K562 (cell line): Measurements from ENCODE around the gene FUCA1. TPM values are rescaled to one million over a fixed set of nuclear protein-coding genes. Genes with fewer than 3 reads are reported as not detected.
A peak's percentile ranks its signal among the peaks of the same experiment; 100 is the strongest.

Experiments
- BDP1 ChIP-seq: IDR thresholded peaks from 3 replicates; pipeline ENCODE4 v1.6.1; 2011; ENCODE audit not compliant: insufficient read length, insufficient read depth
- EHMT2 ChIP-seq: fragments of 450-650 bp; IDR thresholded peaks from 2 replicates; pipeline ENCODE4 v1.6.1; 2018; ENCODE audit warnings: antibody characterized with exemption
- FOSL1 ChIP-seq: fragments of 200-800 bp; sonication (Bioruptor generic); conservative IDR thresholded peaks from 2 replicates; pipeline ENCODE4 v1.6.1; 2016; ENCODE audit warnings: missing genetic modification characterization, missing compliant biosample characterization
- FOXK2 ChIP-seq, 2 experiments: fragments of 450-650 bp; IDR thresholded peaks in 1 of 2; conservative IDR thresholded peaks in 1 of 2; 2 replicates each; pipeline ENCODE4 v1.6.1; 2016; ENCODE audit warnings: low read depth in 2 of 2, mild to moderate bottlenecking in 1 of 2
- FOXO4 ChIP-seq: fragments of 450-650 bp; formaldehyde crosslinking; IDR thresholded peaks from 2 replicates; pipeline ENCODE4 v1.4.0; 2020; ENCODE audit warnings: mild to moderate bottlenecking, moderate library complexity
- HCFC1 ChIP-seq: IDR thresholded peaks from 2 replicates; pipeline ENCODE4 v1.6.1; 2012; ENCODE audit warnings: low read depth, low read length, improper control_type of control experiment
- HMBOX1 ChIP-seq: sonication (generic); IDR thresholded peaks from 2 replicates; pipeline ENCODE4 v1.6.1; 2016
- MAZ ChIP-seq, 2 experiments: fragments of 450-650 bp in 1 of 2; sonication (generic) in 1 of 2; formaldehyde crosslinking; IDR thresholded peaks in 1 of 2; conservative IDR thresholded peaks in 1 of 2; 2 replicates each; pipeline versions ENCODE4 v1.4.0 to v1.5.0; 2020; ENCODE audit warnings: mild to moderate bottlenecking in 1 of 2, missing genetic modification reagents in 1 of 2
- NFATC3 ChIP-seq: fragments of 450-650 bp; IDR thresholded peaks from 2 replicates; pipeline ENCODE4 v1.6.1; 2017; ENCODE audit warnings: mild to moderate bottlenecking
- NR2F6 ChIP-seq: fragments of 450-650 bp; formaldehyde crosslinking; IDR thresholded peaks from 2 replicates; pipeline ENCODE4 v1.4.0; 2020; ENCODE audit warnings: mild to moderate bottlenecking
- NUFIP1 ChIP-seq: fragments of 450-650 bp; IDR thresholded peaks from 2 replicates; pipeline ENCODE4 v1.6.1; 2018; ENCODE audit not compliant: partially characterized antibody
- PML ChIP-seq: IDR thresholded peaks from 2 replicates; pipeline ENCODE4 v1.6.1; 2012; ENCODE audit warnings: low read length, inconsistent platforms
- POLR2B ChIP-seq: fragments of 450-650 bp; IDR thresholded peaks from 2 replicates; pipeline ENCODE4 v1.6.1; 2018; ENCODE audit warnings: low read depth; ENCODE audit not compliant: partially characterized antibody
- THRA ChIP-seq: fragments of 450-650 bp; IDR thresholded peaks from 2 replicates; pipeline ENCODE4 v1.6.1; 2017; ENCODE audit warnings: mild to moderate bottlenecking, moderate library complexity
- ZNF263 ChIP-seq: sonication (generic); formaldehyde crosslinking; IDR thresholded peaks from 2 replicates; pipeline ENCODE4 v1.8.0; 2022; ENCODE audit warnings: mild to moderate bottlenecking, missing genetic modification reagents, borderline replicate concordance
- polyA plus RNA-seq, 8 experiments: library from polyadenylated mRNA; depleted of rRNA in 4 of 8; stranded (reverse) in 5 of 8; unstranded in 3 of 8; fragments of >200 nt; fragmentation: Nextera tagmentation in 2 of 8; fragmentation: Illumina TruSeq in 1 of 8; extraction: Ambion mirVana in 2 of 8; extraction: Trizol in 1 of 8; gene quantifications; 2 replicates each; pipeline versions ENCODE4 v1.2.1 to v1.2.3, GENCODE V29; 2011 to 2014; ENCODE audit warnings: inconsistent platforms in 1 of 8, missing spikeins in 1 of 8
- total RNA-seq, 7 experiments: library from RNA; depleted of rRNA in 6 of 7; stranded (reverse); fragments of >200 nt in 6 of 7; fragmentation: Illumina TruSeq in 2 of 7; extraction: Trizol in 2 of 7; gene quantifications; 2 replicates each; pipeline versions ENCODE4 v1.2.1 to v1.2.3, GENCODE V29; 2011 to 2021; ENCODE audit warnings: low replicate concordance in 1 of 7
- TF ChIP-seq, protein P1 (sequence below): sonication (generic); formaldehyde crosslinking; IDR thresholded peaks from 2 replicates; pipeline ENCODE4 v1.8.0; 2023; ENCODE audit warnings: mild to moderate bottlenecking, missing genetic modification reagents
- TF ChIP-seq, protein P2 (sequence below): fragments of 450-650 bp; formaldehyde crosslinking; conservative IDR thresholded peaks from 2 replicates; pipeline ENCODE4 v1.4.0; 2022; ENCODE audit warnings: mild to moderate bottlenecking, missing genetic modification characterization

FUCA1 gene
- total and polyA plus RNA-seq, 9 of the 15 experiments (the other 6 are each of a cell fraction or from before 2014, with no cell fraction given): 7.0 to 20.5 (median 13.5) TPM

DNA sequence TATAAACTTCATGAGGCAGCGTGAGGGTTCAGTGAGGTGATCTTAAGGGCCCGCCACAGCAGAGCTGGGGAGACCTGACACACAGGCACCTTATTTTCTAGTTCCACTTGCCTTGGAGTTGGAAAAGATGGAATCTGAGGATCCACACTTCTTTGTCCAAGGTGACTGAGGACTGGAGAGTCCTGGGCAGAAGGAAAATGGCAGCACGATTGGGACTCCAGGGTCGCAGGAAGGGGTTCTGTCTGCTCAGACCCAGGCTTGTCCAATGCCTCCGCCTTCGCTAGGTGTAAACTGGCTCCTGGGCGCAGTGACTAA is 68.9 kb downstream of the FUCA1 start (continued):
- TF ChIP-seq HMBOX1 (no peak), POLR2B (no peak), NUFIP1 (no peak), EHMT2 (no peak), FOSL1 (tag) (peak; percentile 88; the same call in 1 of the 2 replicates), HCFC1 (no peak), NR2F6 (CRISPR knock-in tag) (no peak), MAZ (CRISPR knock-in tag; conservative IDR thresholded peaks at IDR 0.05 in 1 of 2, IDR thresholded peaks at IDR 0.05 in 1 of 2) (no peak), THRA (no peak), ZNF263 (peak; percentile 32; the same call in 1 of the 2 replicates), PML (no peak), FOXO4 (no peak), FOXK2 (conservative IDR thresholded peaks at IDR 0.05 in 1 of 2, IDR thresholded peaks at IDR 0.05 in 1 of 2; ENCODE audit: low read depth in 2 of 2) (no peak), BDP1 (no peak), NFATC3 (no peak)
- TF ChIP-seq, protein P1, sequence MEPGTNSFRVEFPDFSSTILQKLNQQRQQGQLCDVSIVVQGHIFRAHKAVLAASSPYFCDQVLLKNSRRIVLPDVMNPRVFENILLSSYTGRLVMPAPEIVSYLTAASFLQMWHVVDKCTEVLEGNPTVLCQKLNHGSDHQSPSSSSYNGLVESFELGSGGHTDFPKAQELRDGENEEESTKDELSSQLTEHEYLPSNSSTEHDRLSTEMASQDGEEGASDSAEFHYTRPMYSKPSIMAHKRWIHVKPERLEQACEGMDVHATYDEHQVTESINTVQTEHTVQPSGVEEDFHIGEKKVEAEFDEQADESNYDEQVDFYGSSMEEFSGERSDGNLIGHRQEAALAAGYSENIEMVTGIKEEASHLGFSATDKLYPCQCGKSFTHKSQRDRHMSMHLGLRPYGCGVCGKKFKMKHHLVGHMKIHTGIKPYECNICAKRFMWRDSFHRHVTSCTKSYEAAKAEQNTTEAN (CRISPR knock-in tag): no peak
- TF ChIP-seq, protein P2, sequence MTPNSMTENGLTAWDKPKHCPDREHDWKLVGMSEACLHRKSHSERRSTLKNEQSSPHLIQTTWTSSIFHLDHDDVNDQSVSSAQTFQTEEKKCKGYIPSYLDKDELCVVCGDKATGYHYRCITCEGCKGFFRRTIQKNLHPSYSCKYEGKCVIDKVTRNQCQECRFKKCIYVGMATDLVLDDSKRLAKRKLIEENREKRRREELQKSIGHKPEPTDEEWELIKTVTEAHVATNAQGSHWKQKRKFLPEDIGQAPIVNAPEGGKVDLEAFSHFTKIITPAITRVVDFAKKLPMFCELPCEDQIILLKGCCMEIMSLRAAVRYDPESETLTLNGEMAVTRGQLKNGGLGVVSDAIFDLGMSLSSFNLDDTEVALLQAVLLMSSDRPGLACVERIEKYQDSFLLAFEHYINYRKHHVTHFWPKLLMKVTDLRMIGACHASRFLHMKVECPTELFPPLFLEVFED (CRISPR knock-in tag): no peak
